Spleen (tissue), 11 donors: ENCODE results near the gene ANXA2. TPM values are rescaled to one million over a fixed set of nuclear protein-coding genes. Genes with fewer than 3 reads are reported as not detected.

ENCODE experiments used
- DNase-seq: peaks from one replicate; pipeline ENCODE4 v3.0.0-alpha.2; 2020
- H3K27ac ChIP-seq, 8 donors: fragments of 200-600 bp; sonication (generic) in 7 of 8; 1 replicate in 4 of 8; 2 replicates in 4 of 8; pipeline versions ENCODE4 v1.5.0 to v1.8.0; 2016 to 2021; ENCODE audit warnings: inconsistent platforms in 4 of 8, mild to moderate bottlenecking in 4 of 8, moderate library complexity in 1 of 8
- H3K27me3 ChIP-seq, 7 donors: fragments of 200-600 bp; sonication (generic) in 6 of 7; replicated peaks in 1 of 7; 1 replicate in 4 of 7; 2 replicates in 3 of 7; pipeline versions ENCODE4 v1.5.0 to v1.8.0; 2016 to 2021; ENCODE audit warnings: inconsistent platforms in 3 of 7, mild to moderate bottlenecking in 1 of 7
- H3K36me3 ChIP-seq, 6 donors: fragments of 200-600 bp; sonication (generic) in 5 of 6; 1 replicate in 4 of 6; 2 replicates in 2 of 6; pipeline versions ENCODE4 v1.5.0 to v1.8.0; 2016 to 2021; ENCODE audit warnings: inconsistent platforms in 2 of 6
- H3K4me1 ChIP-seq, 6 donors: fragments of 200-600 bp; sonication (generic) in 5 of 6; 1 replicate in 3 of 6; 2 replicates in 3 of 6; pipeline versions ENCODE4 v1.5.0 to v1.8.0; 2016 to 2021; ENCODE audit warnings: inconsistent platforms in 3 of 6
- H3K4me3 ChIP-seq, 8 donors: fragments of 200-600 bp; sonication (generic) in 7 of 8; 1 replicate in 4 of 8; 2 replicates in 4 of 8; pipeline versions ENCODE4 v1.5.0 to v1.8.0; 2016 to 2021; ENCODE audit warnings: inconsistent platforms in 4 of 8, mild to moderate bottlenecking in 4 of 8, moderate library complexity in 2 of 8
- H3K9me3 ChIP-seq, 8 donors: fragments of 200-600 bp; sonication (generic) in 7 of 8; 1 replicate in 4 of 8; 2 replicates in 4 of 8; pipeline versions ENCODE4 v1.5.0 to v1.8.0; 2016 to 2021; ENCODE audit warnings: inconsistent platforms in 4 of 8
- CTCF ChIP-seq, 11 experiments: fragments of 200-600 bp in 7 of 11; fragments of 450-650 bp in 4 of 11; sonication (generic) in 4 of 11; IDR thresholded peaks in 8 of 11; conservative IDR thresholded peaks in 3 of 11; 1 replicate in 7 of 11; 2 replicates in 4 of 11; pipeline versions ENCODE4 v1.4.0 to v1.8.0; 2016 to 2021; ENCODE audit warnings: antibody characterized with exemption in 11 of 11, inconsistent platforms in 4 of 11, mild to moderate bottlenecking in 1 of 11
- POLR2A ChIP-seq, 3 donors: fragments of 450-650 bp; IDR thresholded peaks; one replicate each; pipeline ENCODE4 v1.5.1; 2017; ENCODE audit warnings: antibody characterized with exemption in 3 of 3, mild to moderate bottlenecking in 1 of 3
- POLR2AphosphoS5 ChIP-seq, 3 donors: sonication (generic); formaldehyde crosslinking; IDR thresholded peaks; one replicate each; pipeline ENCODE4 v1.5.1; 2017; ENCODE audit warnings: antibody characterized with exemption in 3 of 3
- WGBS, 5 donors: extraction: QIAGEN DNeasy Blood & Tissue Kit in 3 of 5; methylation state at CpG; one replicate each; pipeline versions ENCODE4 v1.1.5 to v1.1.7; 2013 to 2018; 5-methylcytosine and 5-hydroxymethylcytosine counted together
- intact Hi-C: fragments of 100-400 bp; cut with DNase I; formaldehyde crosslinking; loops from one replicate; pipeline ENCODE4 v1.15.0; 2023; ENCODE audit warnings: low total_unique reads
- polyA plus RNA-seq, 3 donors: library from polyadenylated mRNA; stranded (reverse); fragments of 200-250 nt; gene quantifications; one replicate each; pipeline ENCODE4 v1.2.1, GENCODE V29; 2013
- total RNA-seq, 7 donors: library from RNA; depleted of rRNA in 3 of 7; stranded (reverse); fragments of >200 nt in 3 of 7; fragmentation: NEBNext Ultra II Directional in 4 of 7; extraction: Animal tissue kit (Norgen Biotek cat#: 25700) in 4 of 7; gene quantifications; one replicate each; pipeline versions ENCODE4 v1.1.0 to v1.2.1, GENCODE V29; 2016 to 2021
- donor health status: healthy with polysubstance abuse.
- donor health status: DM: no; HTN: no; CAD: no; lungs with moderate emphysema.
- donor health status: DM: no; HTN: no; CAD: no.
- donor health status: Bipolar disorder and iron deficiency.
- donor health status: healthy.
- donor health status: DM: no; HTN: no; CAD: no.
- donor health status: DM: yes; HTN: yes; CAD: no.

ANXA2 gene
- total and polyA plus RNA-seq, 10 donors = 163 to 437 (median 337) TPM

- DNase-seq = no peak
- Histone ChIP-seq H3K36me3 (no peaks in the 10 kb centered on the region), H3K4me3 (no peak overlapping the region), H3K27me3 (peaks cover 0 to 53% (median 18%) of the 10 kb centered on the region in 7 donors), H3K27ac (no peak overlapping the region), H3K9me3 (no peaks in the 10 kb centered on the region), H3K4me1 (peaks cover 0 to 9% (median 2%) of the 10 kb centered on the region in 6 donors)
- intact Hi-C loops = loop anchor here (5.0 to 10.0 kb wide), 2 partner anchors 408 to 600 kb away; no protein-coding TSS in a partner anchor
- TF ChIP-seq POLR2A (IDR thresholded peaks at IDR 0.05) (no peak), POLR2AphosphoS5 (IDR thresholded peaks at IDR 0.05) (no peak), CTCF (IDR thresholded peaks at IDR 0.05 in 8 of 11, conservative IDR thresholded peaks at IDR 0.05 in 3 of 11) (no peak)
- WGBS, 5 donors = 63 to 73% (median 72%) methylated on average over 10 of the region's 10 CpGs
Measured at GRCh38 chr15:60324706-60325438, 72.9 kb downstream of the ANXA2 start.

GRCh38 chr15:60323322-60323721 is 74.5 kb downstream of the ANXA2 start:
- Histone ChIP-seq H3K4me3 (no peak overlapping the region), H3K36me3 (no peaks in the 10 kb centered on the region), H3K27ac (no peak overlapping the region), H3K9me3 (no peaks in the 10 kb centered on the region), H3K27me3 (peaks cover 0 to 41% (median 16%) of the 10 kb centered on the region in 7 donors), H3K4me1 (peaks cover 0 to 9% (median 2%) of the 10 kb centered on the region in 6 donors)
- TF ChIP-seq POLR2A (IDR thresholded peaks at IDR 0.05) = no peak
- no peak for DNase-seq
- intact Hi-C loops = loop anchor here (10.0 kb wide), 1 partner anchor 599 kb away; no protein-coding TSS in a partner anchor
- 80 to 91% (median 86%) methylated on average over 5 of the region's 5 CpGs for WGBS, 5 donors

- Histone ChIP-seq H3K4me3 (no peak overlapping the region), H3K27ac (no peak overlapping the region), H3K9me3 (peaks cover 0 to 6% (median 0%) of the 10 kb centered on the region in 8 donors), H3K27me3 (peaks cover 0 to 14% (median 0%) of the 10 kb centered on the region in 7 donors), H3K4me1 (no peaks in the 10 kb centered on the region), H3K36me3 (no peaks in the 10 kb centered on the region)
- WGBS, 5 donors = 75 to 92% (median 88%) methylated on average over 4 of the region's 4 CpGs
- intact Hi-C loops = loop anchor here (10.0 kb wide), 1 partner anchor 596 kb away; no protein-coding TSS in a partner anchor
- TF ChIP-seq POLR2AphosphoS5 (IDR thresholded peaks at IDR 0.05) = no peak
- DNase-seq = no peak
Measured at GRCh38 chr15:60320365-60320764, 77.4 kb downstream of the ANXA2 start.

- H3K36me3 ChIP-seq = no peaks in the 10 kb centered on the region
- WGBS, 5 donors = 92 to 97% (median 96%) methylated on average over 4 of the region's 4 CpGs
- DNase-seq = no peak
- no peak overlapping the region for H3K4me3 ChIP-seq
- TF ChIP-seq POLR2A (IDR thresholded peaks at IDR 0.05) (no peak), CTCF (IDR thresholded peaks at IDR 0.05 in 8 of 11, conservative IDR thresholded peaks at IDR 0.05 in 3 of 11) (no peak), POLR2AphosphoS5 (IDR thresholded peaks at IDR 0.05) (no peak)
- H3K27me3 ChIP-seq = no peaks in the 10 kb centered on the region
- peaks cover 0 to 8% (median 0%) of the 10 kb centered on the region in 8 donors for H3K9me3 ChIP-seq
- H3K4me1 ChIP-seq = no peaks in the 10 kb centered on the region
- intact Hi-C loops = no loop called here
- no peak overlapping the region for H3K27ac ChIP-seq
Measured at GRCh38 chr15:60318216-60318867, 79.4 kb downstream of the ANXA2 start.

- Histone ChIP-seq H3K27ac (no peak overlapping the region), H3K4me3 (no peak overlapping the region), H3K36me3 (no peaks in the 10 kb centered on the region), H3K9me3 (peaks cover 0 to 8% (median 0%) of the 10 kb centered on the region in 8 donors), H3K4me1 (no peaks in the 10 kb centered on the region), H3K27me3 (no peaks in the 10 kb centered on the region)
- no peak for TF ChIP-seq POLR2A (IDR thresholded peaks at IDR 0.05)
- no peak for TF ChIP-seq POLR2AphosphoS5 (IDR thresholded peaks at IDR 0.05)
- TF ChIP-seq CTCF (IDR thresholded peaks at IDR 0.05 in 8 of 11, conservative IDR thresholded peaks at IDR 0.05 in 3 of 11) = no peak
- 46 to 85% (median 81%) methylated on average over 4 of the region's 4 CpGs for WGBS, 5 donors
- DNase-seq = no peak
- intact Hi-C loops = no loop called here
Measured at GRCh38 chr15:60316961-60317360, 80.8 kb downstream of the ANXA2 start.
